Activated T-cell treated with anti-CD3 and anti-CD28 coated beads for 1 hour (primary cell): ENCODE measurements around the gene SEC24B.

ENCODE experiments used
- DNase-seq: peaks from one replicate; pipeline ENCODE4 v3.0.0-alpha.2; 2020; ENCODE audit warnings: low read depth

The SEC24B gene

DNA sequence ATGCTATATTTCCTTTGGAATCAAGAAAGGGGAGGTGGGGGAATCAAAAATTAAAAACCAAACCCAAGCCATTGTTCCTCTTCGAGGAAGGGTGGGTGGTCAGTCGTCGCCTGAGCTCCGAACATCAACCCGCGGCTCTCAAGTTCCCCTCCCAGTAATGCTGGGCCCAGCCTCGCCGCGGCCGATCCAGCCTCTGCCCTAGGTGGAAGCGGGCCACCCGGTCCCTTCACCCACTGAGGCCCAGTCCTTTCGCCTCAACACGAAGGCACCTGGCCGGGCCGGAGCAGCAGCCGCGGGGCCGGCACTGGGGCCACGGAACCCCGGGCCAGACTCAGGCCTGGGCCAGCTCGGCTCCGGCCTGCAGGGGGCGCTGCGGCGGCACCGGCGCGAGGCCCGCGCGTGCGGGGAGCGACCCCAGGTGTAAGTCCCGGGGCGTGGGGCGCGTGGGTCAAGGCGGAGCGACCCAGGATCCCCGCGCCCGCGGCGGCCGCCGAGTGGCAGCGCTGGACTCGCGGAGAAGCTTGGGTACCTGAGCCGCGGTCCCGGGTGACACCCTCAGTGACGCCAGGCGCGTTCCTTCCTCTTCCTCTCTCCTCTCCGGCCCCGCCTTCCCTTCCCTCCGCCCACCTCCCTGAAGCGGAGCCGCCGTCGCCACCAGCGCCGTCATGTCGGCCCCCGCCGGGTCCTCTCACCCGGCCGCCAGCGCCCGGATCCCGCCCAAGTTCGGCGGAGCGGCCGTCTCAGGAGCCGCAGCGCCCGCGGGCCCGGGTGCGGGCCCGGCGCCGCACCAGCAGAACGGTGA, at the start of gene SEC24B:
Gene SEC24B (plus strand): TSS at position 611 of the 802 bp plus-strand sequence. CDS start 55 bp downstream, at position 666.
- DNase-seq = peak; percentile 82

DNA sequence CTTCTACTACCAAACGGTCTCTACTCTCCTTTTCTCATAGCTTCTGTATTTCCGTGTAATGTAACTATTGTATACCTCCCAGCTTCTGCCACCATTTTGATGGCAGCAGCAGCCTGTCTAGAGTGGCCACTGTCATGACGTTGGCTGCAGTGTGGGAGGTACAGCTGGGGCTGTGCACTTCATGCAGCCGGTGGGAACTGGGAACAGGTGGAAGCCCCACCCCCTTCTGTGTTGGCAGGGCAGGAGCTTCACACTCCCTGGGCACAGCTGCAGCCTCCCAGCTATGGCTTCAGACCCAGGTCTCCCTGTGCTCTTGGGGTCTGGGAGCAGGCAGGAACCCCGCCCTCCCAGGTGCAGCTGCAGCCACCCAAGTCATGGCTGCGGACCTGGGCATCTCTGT, 49.8 kb upstream of the SEC24B start:
- no peak for DNase-seq

DNA sequence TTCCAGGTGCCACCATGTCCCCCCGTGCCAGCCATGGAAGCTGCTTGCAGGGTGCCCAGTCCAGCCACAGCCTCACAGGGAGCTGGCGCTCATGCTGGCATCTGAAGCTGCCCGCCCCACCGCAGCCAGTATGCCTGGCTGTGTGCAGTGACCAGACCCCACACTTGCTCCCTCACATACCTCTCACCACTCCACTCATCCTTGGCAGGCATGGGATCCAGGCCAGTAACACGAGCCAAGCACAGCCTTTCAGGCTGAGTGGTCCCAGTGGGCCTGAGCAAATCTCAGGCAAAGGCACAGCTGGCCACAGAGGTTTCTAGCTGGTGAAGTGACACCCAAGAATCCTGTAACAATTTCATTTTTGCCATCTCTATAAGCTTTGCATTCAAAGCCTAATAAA, 48.4 kb upstream of the SEC24B start:
- no peak for DNase-seq

DNA sequence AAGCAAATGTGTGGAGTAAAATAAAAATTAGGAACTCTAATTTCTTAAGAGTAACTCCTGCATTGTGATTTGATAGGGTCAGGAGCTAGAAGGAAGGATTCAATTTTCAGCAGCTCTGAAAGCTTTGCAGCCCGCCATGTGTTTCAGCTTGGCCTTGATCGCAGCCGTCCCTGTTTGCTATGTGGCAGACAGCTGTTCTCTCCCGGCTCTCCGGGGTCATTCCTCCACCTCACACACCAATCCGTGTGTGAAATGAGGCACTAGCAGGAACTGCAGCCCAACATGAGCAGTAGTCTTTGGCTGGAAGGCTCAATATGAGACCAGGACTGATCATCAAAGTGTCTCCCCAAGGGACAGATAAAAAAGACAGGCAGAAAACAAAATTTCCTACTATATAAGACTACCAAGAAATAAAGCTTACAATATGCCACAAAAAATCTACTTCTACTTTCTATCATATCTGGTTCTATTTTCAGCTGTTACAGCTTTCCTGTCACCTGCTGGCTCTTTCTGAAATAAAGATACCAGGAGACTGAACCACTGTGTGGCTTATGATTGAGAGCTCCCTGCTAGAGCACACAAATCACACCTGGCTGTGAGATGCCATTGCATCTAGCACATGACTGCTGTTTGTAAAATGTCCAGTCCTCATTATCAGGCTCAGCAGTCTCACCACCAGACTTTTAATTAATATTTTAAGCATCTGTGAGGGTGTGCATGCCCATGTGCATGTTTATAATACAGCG, 44.1 kb upstream of the SEC24B start:
- no peak for DNase-seq

DNA sequence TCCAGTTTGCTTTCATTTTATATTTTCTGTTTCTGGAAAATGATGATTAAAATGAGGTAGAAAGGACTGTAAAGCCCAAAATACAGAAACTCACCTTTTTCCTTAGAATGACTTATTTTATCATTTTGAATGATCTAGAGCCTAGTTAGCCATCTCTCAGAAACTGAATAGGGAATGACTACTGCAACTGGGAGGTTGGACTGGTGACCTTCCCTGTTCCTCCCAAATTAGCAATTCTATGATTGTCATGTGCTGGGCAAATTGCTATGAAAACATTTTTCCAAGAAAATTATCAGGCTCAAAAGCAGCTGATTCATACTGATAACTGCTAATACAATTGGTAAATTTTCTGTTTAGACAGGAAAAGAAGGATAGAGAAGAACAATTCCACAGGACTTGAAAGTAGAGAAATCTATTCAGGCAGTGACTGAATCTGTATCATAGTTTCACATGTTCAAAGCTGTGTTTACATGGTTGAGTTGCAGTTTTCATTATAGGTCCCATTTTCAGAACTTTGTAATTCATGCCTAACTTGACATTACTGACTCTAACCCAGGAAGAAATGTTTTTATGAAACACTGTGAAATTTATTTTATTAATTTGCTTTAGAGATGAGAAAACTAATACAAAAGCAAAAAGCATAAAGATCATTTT, 43.4 kb upstream of the SEC24B start:
- no peak for DNase-seq

DNA sequence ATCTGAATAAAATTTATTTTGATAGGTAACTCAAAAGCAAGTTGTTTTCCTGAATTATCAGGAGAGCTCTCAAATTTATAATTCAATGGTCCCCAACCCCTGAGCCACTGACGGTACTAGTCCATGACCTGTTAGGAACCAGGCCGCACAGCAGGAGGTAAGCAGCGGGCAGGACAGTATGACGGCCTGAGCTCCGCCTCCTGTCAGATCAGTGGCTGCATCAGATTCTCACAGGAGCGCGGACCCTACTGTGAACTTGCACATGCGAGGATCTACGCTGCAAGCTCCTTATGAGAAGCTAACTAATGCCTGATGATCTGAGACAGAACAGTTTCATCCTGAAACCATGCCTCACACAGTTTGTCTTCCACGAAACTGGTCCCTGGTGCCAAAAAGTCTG, 37.9 kb upstream of the SEC24B start:
- no peak for DNase-seq

DNA sequence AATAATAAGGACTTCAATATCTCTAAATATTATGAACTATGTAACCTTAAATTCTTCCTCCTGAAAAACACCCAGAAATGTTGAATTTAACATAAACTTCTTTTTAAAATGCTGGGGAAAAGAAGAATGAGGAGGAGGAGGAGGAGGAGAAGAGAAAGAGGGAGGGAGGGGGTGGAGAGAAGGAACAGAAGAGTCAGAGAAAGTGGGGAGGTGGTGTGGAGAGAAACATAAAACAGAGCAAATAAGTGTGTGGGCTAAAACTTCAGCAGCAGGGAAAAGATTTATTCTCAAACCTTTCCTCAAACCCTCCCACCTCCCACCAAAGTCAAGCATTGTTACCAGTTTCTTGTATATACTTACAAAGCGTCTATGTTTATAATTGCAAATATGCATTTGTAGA, 34.7 kb upstream of the SEC24B start:
- DNase-seq = no peak

DNA sequence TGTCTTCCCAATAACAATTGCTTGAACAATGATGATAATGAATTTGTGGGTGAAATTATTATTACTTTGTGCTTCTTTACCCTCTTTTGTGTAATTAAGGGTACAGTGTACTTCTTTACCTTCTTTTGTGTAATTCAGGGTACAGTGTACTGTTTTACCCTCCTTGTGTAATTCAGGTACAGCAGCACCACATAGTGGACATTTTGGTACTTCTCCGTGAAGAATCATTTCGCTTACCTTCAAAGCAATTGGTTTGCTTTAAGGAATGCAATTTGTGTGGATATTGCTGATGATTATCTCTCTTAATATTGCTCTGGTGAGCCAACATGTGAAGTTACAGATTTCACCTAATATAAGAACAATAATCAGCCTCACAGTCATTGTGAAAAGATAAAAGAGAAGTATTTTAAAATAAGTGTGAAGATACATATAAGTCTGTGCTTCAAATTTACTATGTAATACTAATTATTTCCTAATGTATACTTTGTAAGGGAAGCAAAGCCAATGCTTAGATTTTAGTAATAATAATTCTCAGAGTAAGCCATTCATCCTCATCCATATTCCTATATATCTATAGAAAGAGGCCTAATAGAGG, 27.2 kb upstream of the SEC24B start:
- no peak for DNase-seq

DNA sequence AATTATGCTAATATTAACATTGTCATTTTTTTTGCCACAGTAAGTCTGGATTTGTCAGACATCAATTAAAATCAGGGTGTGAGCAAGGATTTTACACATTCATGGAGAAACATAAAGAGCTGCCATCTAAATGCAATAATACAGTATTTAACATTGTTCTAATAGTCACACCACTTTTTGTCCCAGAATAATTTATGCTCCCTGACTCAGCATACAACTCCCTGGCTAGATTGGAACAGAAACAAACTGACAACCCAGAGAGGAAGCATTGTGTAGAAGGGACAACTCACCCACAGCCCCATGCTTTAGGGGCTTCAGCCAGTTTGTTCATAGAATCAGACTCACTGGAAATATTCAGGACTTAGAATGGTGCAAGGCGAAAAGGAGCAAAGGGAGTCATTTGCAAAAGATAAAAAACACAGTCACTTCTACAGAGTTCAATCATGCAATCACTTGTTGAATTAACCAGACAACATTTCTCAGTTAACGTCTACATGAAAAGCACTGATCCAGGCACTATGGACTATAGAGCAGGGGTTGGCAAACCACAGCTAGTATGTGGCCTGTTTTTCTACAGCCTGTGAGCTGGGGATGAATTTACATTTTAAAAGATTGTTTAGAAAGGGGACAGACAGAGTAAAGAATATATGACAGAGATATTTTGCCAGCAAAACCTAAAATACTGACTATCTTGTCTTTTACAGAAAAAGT, 26.4 kb upstream of the SEC24B start:
- DNase-seq = no peak

DNA sequence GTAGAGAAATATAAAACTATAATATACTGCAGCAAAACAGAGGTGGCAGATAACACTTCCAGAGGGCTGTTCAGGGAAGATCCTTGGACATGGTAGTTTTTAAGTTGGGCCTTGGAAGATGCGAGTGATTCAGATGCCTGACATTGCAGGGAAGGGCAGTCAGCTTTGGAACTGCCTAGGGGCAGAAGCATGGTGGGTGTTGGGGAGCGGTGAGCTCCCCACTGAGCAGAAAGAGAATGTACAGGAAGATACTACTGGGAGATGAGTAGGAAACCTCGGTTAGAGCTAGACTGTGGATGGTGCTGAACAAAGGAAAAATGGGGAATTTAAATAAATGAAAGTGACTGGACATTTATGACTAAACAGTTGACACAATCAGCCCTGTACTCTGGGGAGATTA, 24.9 kb upstream of the SEC24B start:
- no peak for DNase-seq

DNA sequence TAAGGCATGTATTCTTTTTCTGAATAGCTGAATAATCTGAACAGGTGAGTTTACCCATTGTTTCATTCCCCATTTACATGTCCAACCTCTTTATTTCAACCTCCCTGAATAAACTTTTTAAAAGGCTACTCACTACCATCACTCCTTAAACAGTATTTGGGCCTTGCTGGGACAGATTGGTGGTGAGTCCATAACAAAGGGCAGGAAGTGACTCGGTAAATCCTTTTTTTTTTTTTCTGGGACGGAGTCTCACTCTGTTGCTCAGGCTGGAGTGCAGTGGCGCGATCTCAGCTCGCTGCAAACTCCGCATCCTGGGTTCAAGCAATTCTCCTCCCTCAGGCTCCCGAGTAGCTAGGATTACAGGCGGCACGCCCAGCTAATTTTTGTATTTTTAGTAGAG, 23.4 kb upstream of the SEC24B start:
- no peak for DNase-seq

DNA sequence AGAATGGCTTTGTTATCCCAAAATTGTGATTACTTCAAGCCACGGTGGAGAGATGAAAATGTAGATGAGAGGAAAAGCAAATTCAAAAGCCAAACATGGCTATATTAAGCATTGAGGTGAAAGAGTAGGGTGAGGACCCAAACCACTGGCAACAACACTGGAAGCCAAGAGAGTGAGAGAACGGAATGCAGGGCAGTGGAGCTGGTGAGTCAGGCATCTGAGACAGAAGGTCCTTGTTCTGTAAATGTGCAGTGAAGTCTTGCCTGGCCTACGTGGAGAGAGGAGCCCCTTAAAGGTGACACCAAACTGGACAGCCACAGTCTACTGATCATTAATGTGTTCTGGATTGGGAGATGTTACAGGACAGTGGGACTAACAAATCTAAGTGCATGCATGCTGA, 22.8 kb upstream of the SEC24B start:
- DNase-seq = no peak

DNA sequence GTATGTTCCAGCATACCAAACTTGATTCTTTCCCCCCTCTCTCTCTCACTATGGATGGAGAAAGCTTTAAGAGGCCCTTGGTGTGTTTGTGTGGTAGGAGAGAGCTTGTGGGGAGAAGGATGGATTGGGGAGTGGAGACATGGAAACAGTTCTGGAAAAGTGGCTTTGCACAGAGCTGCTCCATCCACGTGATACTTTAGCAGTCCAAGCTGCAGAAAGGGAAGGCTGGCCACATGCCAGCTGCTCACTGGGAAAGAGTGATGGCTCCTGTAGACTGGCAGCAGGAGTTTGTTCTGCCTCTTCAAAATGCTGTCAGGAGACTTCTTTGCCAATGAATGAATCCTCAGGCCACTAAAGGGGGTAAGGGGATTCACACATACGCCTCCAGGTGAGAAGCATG, 21.7 kb upstream of the SEC24B start:
- no peak for DNase-seq

DNA sequence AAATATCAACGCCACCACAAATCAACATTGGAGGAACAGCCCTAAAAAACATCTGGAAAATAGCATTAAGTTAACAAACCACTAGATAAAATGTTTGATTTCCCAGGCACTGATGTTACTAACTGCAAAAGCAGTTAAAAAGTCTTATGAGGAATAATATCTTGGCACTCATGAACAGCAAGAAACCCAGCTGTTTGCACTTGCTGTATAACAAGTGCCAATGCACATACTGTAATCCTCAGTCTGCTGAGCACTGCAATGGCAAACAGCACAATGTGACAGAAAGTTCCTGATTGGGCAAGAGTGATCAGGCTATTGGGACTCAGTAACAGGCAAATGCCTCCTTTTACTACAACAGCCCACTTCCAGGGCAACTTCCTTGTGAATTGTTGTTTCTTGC, 20.8 kb upstream of the SEC24B start:
- DNase-seq = no peak

DNA sequence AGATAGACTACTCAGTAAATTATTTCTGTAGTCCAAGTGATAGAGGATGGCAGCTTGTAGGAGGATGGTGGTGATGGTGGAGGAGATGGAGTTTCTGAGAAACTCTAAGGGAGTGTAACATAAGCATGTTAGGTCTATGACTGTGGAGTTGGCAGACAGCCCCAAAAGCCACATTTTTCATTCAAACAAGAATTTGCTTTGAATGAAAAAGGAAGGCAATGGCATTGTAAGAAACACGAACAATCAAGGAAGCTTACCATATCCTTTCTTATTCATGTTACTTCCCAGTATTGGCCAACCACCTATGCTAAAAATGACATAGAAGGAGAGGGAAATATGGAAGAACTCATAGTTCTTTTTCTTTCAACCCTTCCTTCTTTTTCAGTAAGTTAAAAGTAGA, 18.7 kb upstream of the SEC24B start:
- no peak for DNase-seq

DNA sequence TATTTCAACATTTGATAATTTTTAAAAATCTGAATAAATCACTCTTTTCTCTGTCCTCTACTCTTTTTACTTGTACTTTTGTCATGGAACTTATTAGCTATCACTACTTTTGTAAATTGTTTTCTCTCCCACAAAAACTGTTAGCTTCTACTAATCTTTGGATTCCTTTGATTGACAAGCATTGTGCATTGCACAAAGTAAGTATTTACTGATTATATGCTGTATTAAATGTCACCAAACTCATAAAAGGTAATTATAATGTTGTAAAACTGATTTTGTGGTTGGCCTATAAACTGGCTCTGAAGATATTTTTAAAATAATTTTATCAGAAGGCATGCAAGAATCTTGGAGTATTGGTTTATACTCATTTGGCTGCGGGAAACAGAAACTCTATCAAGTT, 15.0 kb upstream of the SEC24B start:
- DNase-seq = no peak

DNA sequence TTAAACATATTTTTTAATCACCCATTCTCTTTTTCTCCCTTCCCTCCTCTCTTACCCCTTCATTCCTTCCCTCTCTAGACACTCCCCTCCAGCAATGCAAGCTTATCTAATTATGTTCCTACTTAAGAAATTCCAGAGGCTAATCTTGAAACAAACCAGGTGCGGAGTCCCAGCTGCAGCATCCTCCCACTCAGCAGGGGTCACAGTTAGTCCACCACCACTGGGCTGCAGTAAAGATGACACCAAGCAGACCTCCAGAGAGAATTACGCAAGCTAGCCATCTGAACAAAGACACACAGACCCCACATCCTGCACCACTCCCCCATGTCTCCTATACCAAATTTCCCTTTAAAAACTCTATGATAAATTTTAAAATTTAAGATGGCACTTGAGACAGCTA, 13.9 kb upstream of the SEC24B start:
- DNase-seq = no peak

DNA sequence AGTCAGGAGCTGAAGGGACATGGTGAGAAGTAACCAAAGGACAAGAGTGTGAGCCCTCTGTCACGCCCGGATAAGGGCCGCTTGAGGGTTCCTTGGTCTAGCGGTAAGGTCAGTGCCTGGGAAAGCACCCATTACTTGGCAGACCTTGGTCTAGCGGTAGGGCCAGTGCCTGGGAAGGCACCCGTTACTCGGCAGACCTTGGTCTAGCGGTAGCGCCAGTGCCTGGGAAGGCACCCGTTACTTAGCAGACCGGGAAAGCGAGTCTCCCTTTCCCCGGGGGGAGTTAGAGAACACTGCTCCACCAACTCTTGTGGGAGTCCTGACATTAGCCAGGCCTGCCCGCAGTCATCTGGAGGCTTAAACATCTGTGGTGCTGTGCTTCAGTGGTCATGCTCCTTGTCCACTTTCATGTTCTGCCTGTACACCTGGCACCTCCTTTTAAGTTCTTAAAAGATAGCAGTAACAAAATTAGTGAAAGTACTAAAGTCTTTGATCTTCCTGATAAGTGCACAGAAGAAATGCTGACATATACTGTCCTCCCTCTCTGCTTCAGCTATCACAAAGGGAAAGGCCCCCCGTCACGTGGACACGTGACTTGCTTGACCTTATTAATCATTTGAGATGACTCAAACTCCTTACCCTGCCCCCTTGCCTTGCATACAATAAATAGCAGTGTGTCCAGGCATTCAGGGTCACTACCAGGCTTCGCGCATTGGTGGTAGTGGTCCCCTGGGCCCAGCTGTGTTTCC, 9.3 kb upstream of the SEC24B start:
- no peak for DNase-seq

DNA sequence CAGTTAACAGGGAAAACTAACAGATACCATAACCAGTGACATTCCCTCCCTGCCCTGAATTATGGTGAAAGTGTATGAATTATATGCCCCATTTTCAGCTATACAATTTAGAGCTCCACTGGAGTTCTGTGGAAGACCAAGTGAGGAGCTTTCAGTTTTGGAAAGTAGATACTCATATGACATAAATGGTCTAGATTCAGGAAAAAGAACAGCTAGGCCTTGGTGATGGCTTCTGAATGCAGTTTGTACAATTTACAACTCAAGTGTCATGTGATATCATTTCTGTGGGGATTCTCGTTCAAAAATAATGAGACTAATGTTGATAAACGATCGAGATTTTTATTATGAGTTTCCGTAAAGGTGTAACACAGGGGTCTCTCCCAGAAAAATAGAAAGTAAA, 8.2 kb upstream of the SEC24B start:
- no peak for DNase-seq

DNA sequence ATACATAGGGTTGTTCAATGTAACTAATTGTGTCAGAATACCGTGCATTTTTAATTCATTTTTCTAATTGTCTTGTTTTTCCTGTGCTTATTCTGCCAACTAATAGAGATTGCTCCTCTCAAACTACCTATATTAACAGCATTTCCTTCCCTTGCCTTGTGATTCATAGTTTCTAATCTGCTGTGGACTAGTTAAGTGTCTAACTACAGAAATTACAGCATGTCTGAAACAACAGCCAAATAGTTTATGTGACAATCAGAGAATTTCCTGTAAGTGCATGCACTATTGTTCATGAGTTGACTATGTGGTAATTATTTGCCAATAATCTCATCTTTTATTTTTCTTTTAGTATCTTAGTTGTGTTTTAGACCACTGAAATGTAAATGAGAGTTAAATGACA, 4.1 kb upstream of the SEC24B start:
- no peak for DNase-seq

DNA sequence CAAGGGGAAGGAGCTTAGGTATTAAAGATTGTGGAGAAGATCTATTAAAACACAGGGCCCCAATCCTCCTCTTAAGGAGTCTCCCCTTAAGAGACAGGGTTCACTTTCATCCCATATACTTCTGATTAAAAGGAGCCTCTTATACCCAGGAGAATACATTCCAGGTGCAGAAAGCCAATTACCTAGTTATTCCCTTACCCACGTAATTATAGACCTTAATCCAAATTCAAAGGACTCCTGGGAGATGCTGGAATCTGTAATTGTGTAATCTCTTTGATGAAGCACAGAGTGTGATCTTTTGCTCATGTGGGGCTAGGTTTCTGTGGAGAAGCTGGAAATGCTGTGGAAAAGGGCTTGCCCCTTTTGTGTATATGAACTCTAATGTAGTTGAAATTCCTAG, 1.4 kb upstream of the SEC24B start:
- DNase-seq = no peak
